Stimulated activated CD8-positive, alpha-beta memory T cell treated with anti-CD3 and anti-CD28 coated beads, Interleukin-15, amount 100 ng/mL, for 4 hours (primary cell): ENCODE results near the gene BCL10.

Source experiments
- DNase-seq, 2 donors: peaks; one replicate each; pipeline ENCODE4 v3.0.0-alpha.2; 2020; ENCODE audit warnings: low read depth in 2 of 2

BCL10 gene

GRCh38 chr1:85297855-85298629 is 21.6 kb upstream of the BCL10 start:
- peak; percentile 49 to 66 for DNase-seq

GRCh38 chr1:85297538-85297854 is 21.1 kb upstream of the BCL10 start:
- no peak for DNase-seq

GRCh38 chr1:85296980-85297379 is 20.5 kb upstream of the BCL10 start:
- DNase-seq: no peak

DNA sequence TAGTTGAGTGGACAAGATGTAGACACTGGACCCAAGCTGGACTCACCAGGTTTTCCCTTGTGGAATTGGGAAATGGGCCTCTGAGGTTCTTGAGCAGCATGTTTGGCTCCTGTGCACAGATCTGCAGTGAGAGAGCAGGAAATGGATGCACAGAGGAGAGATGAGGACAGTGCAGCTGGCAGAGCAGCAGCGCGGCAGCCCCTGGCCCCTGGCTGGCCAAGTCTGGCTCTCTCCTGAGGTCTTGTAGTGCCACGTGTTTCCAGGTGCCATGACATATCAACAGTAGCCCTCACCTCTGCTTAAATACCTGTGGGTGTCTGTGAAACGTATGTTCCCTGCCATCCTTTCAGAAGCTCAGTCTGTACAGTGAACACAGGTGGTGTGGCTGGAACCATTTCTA is 19.2 kb upstream of the BCL10 start:
- no peak for DNase-seq

DNA sequence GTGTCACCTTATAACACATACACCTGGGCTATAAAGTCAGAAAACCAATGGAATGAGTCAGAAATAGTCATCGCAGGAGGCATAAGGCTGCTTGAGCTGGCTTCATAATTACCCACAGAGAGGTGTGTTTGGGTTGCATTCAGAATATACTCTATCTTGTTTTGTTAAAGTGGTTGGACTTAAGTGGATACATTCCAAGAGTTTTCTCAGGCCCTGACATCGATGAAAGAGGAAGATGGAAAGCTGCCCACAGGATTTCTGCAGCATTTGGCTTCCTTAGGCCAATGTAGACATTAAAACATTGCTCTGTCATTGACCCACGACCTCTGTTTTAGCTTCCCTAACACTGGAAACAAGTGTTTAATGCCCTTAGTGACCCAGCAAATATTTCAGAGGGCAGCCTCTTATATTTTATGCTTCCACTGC is 18.6 kb upstream of the BCL10 start:
- no peak for DNase-seq

- DNase-seq: no peak
Measured at GRCh38 chr1:85290826-85291225, 14.4 kb upstream of the BCL10 start.

DNA sequence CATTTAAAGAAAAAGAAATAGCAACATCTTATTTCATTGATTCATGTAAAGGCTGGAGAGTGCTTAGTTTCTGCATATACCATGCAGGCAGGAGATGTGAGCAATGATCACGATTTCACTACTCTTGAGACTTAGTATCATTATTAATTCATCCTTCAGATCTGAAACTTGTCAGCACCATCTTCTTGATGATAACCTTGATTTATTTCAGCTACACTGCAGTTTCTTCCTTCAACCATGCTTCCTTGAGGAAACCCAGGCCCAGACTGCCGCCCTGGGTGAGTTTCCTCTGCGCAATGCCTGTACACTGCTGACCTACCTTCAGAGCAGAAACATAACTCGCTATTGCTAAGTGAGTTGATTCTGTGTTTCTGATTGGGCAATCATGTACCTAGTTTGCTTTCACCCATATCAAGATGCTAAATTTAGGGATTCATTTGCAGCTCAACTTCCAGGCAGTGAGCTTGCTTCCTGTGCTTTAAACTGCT is 13.5 kb upstream of the BCL10 start:
- no peak for DNase-seq

- DNase-seq: no peak
Measured at GRCh38 chr1:85289207-85289847, 12.9 kb upstream of the BCL10 start.

GRCh38 chr1:85284202-85284601 is 7.8 kb upstream of the BCL10 start:
- DNase-seq: no peak

DNA sequence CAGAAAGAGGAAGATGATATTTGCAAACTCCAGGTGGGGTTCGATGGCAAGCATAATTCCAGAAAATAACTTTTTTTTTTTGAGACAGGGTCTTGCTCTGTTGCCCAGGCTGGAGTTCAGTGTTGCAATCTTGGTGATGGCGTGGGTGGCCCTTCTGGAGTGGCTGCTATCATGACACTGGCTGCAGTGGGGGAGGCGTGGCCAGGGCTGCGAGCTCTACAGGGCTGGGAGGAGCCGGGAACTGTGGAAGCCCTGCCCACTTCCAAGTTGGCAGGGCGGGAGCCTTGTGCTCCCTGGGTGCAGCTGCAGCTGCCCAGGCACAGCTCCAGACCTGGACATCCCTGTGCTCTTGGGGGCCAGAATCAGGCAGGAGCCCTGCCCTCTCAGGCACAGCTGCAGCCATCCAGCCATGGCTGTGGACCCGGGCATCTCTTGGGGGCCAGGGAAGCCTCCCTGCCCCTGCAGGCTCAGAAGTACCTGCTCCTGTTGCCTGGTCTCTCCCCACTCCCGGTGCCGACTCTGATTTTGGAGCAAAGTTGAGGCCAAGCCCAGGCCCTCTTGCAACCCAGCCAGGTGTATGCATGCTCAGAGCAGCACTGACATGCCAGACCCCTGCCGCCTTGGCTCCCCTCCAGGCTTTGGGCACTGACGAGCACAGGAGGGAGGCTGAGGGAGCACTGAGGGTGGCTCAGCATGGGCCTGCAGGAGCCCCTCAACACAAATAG is 7.2 kb upstream of the BCL10 start:
- DNase-seq: no peak

DNA sequence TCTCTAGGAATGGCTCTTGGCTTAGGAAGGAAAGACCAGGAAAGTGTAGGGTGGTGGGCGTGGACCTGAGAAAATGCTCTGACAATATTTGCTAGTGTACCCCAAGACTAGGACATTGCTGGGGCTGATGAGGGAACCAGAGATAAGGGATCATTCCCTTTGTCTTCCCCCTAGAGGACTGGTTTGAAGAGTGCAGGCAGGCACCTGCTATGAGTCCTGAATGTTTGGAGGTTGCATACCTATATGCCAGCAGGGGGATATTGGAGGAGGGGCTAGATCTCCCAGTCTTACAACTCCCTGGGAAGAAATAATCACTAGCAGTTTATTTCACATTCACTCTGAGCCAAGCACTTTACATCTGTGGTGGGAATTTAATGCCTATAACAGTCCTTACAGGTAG is 6.0 kb upstream of the BCL10 start:
- DNase-seq: no peak

GRCh38 chr1:85280636-85281035 is 4.2 kb upstream of the BCL10 start:
- no peak for DNase-seq

DNA sequence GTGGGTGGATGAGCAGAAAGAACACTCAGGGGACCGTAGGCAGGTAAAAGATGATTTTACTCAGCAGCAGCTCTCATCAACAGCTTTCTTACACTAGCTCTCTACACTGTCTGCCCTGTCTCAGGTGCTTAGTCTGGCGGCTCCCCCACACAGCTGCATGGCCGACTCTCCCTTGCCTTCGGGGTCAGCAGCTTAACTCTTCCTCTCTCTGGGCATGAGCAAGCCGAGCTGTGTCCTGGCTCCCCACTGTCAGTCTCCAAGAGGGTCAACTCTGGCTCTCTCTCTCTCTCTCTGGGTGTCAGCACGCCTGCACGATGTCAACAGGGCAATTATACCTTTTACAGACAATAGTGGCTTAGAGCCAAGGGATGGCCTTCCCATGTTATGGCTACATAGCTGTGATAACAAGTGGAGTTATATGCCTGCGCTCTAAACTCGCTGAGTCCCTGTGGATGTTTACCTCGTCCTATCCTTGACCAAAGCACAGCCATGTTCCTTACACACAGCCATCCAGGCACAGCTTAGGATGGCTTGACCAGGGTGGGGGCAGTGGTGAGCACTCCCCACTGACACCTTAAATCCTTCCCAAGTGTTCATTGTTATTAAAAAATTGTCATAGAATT is 3.1 kb upstream of the BCL10 start:
- no peak for DNase-seq

- peak in 1 of 2 donors; percentile 46 for DNase-seq
Measured at GRCh38 chr1:85278853-85279314, 2.5 kb upstream of the BCL10 start.

DNA sequence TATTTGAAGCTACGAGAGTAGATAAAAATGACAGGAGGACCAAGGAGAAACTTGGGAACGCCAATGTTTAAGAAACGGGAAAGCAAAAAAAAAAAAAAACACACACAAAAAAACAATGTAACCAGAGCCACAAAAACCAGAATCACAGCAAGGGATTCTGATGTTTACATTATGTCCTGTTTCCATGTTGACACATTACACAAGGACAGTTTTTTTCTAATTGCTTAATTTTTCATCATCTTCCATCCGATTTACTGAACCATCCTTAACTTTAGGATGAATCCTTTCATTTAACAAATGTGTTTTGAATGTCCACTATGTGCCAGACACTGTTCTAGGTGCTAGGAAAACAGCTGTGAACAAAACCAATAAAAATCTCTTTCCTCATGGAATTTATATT is 1.4 kb upstream of the BCL10 start:
- DNase-seq: no peak

GRCh38 chr1:85276978-85277639 is 677 bp upstream of the BCL10 start:
- DNase-seq: no peak

DNA sequence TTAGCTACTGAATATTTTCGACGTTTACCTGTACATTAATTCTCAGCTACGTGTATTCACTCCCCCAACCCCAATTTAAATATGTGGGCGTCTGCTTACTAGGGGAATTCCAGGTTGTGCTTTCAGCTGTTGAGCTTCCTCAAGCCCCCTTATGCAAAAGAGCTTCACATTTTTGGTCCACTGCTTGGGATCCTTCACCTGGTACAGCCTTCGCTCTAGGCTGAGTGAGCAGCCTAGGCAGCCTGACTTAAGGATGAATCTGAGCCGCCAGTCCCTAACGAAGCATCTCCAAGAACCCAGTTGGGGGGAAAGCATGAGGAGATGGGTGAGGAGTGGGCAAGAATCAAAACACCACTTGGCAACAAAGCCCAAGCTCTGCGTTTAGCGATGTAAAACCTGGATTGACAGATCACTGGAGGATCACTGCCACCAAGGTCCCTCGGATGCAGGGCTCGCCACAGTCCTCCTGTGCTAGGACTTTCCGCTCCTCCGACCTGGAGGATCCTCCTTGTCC is 674 bp downstream of the BCL10 start:
- DNase-seq: no peak

DNA sequence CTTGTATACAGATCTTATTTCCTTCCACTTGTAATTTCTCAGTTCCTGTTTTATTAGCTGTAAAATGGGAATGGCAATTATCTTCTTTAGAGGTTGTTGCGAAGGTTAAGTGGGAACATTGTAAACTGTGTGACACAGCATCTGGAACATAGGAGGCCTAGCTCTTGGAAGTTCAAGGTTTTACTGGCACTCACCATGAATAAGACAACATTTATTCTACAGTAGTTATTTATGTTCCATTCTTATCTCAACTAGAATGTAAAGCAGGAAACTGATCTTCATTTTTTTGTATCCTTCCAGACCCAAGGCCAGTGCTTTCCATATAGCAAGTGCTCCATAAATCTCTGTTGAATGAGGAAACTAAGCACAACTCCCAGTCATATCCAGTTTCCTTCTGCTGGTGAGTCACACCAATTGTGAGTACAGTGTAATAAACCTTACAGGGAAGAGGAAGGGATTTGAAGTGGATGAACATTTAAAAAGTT is 1.4 kb downstream of the BCL10 start:
- no peak for DNase-seq

DNA sequence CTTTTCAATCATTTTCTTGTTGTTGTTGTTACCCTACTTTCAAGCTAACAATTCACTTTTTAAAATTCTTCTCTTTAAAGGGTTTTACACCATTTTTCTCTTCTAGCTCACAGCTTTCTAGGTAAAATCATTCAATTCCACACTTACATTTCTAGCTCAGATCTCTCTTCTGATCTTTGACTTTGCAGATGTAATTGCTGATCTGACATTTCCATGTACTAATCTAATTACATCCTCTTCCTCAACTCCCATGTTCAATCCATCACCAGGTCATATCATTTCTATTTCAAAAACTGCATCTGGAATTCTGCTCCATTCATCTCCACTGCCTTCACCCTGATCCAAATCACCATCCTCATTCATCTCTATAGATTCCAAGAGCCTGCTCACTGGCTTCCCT is 3.0 kb downstream of the BCL10 start:
- DNase-seq: no peak

GRCh38 chr1:85268801-85269585 is 7.4 kb downstream of the BCL10 start:
- no peak for DNase-seq

GRCh38 chr1:85267313-85267712 is 9.1 kb downstream of the BCL10 start:
- no peak for DNase-seq
